ENCODE results near the gene ARHGAP33.

The ARHGAP33 gene

GRCh38 chr19:35739275-35740107 lies 35.9 kb upstream of the ARHGAP33 start:
- DNase-seq: no peak

- DNase-seq: no peak
Measured at GRCh38 chr19:35740108-35740422, 35.3 kb upstream of the ARHGAP33 start.

GRCh38 chr19:35740423-35741202 lies 34.8 kb upstream of the ARHGAP33 start:
- DNase-seq: peak; percentile 93

- DNase-seq: no peak
Measured at GRCh38 chr19:35741203-35741515, 34.2 kb upstream of the ARHGAP33 start.

GRCh38 chr19:35742121-35742724 lies 33.1 kb upstream of the ARHGAP33 start, which contains the start of gene IGFLR1:
IGFLR1 (minus strand) TSS chr19:35742452; CDS start chr19:35741180, 1,272 bp downstream.
- DNase-seq: peak; percentile 58 to 71

- no peak for DNase-seq
Measured at GRCh38 chr19:35743640-35744429, 31.5 kb upstream of the ARHGAP33 start.

GRCh38 chr19:35744430-35745327 lies 30.7 kb upstream of the ARHGAP33 start:
- DNase-seq: peak; percentile 82 to 88

GRCh38 chr19:35745328-35746086 lies 29.9 kb upstream of the ARHGAP33 start, which contains the start of the genes PSENEN and U2AF1L4:
PSENEN (plus strand) TSS chr19:35745651; CDS start chr19:35745931, 280 bp downstream.
U2AF1L4 (minus strand) TSS chr19:35745418; CDS start chr19:35745391, 27 bp downstream.
- peak; percentile 89 for DNase-seq

GRCh38 chr19:35746087-35746462 lies 29.3 kb upstream of the ARHGAP33 start:
- no peak for DNase-seq

GRCh38 chr19:35746531-35746930 lies 28.8 kb upstream of the ARHGAP33 start:
- no peak for DNase-seq

GRCh38 chr19:35748106-35749020 lies 27.0 kb upstream of the ARHGAP33 start, which contains the start of gene LIN37:
LIN37 (plus strand) TSS chr19:35748576; CDS start chr19:35748725, 149 bp downstream.
- DNase-seq: peak; percentile 93 to 97

GRCh38 chr19:35750167-35750566 lies 25.2 kb upstream of the ARHGAP33 start:
- no peak for DNase-seq

GRCh38 chr19:35751839-35752745 lies 23.3 kb upstream of the ARHGAP33 start:
- DNase-seq: no peak

- no peak for DNase-seq
Measured at GRCh38 chr19:35752746-35753350, 22.5 kb upstream of the ARHGAP33 start.

GRCh38 chr19:35753634-35754369 lies 21.6 kb upstream of the ARHGAP33 start:
- DNase-seq: no peak

- no peak for DNase-seq
Measured at GRCh38 chr19:35754370-35755130, 20.8 kb upstream of the ARHGAP33 start.

All from stimulated activated CD4-positive, alpha-beta T cell treated with anti-CD3 and anti-CD28 coated beads, Interleukin-2, amount 100 ng/mL, for 48 hours (primary cell).